HepG2 (cell line): Measurements from ENCODE around the gene LPIN3. TPM values are rescaled to one million over a fixed set of nuclear protein-coding genes. Genes with fewer than 3 reads are reported as not detected.

Experiments
- ATAC-seq: fragments of 200-7000 bp; cut with Tn5 transposase; 3 replicates; pipeline ENCODE4 v1.9.1; 2020; ENCODE audit warnings: mild to moderate bottlenecking, moderate library complexity
- BruUV-seq: library from RNA; stranded (reverse); fragments of 400-500 nt; replicated peaks from 2 replicates; lab custom pipeline; 2021; lab: Mats Ljungman, UMichigan
- CTCF ChIA-PET: fragments of 300-600 bp; formaldehyde crosslinking; extraction: SDS; loops from one replicate; lab custom pipeline; 2021; ENCODE audit warnings: low total read pairs, inconsistent platforms, low intra/inter-chr PET ratio; lab: Yijun Ruan, JAX
- POLR2A ChIA-PET: fragments of 350-600 bp; sonication (Branson Sonifier 250); formaldehyde crosslinking; loops from one replicate; lab custom pipeline; 2020; ENCODE audit warnings: antibody characterized with exemption, inconsistent platforms; lab: Yijun Ruan, JAX
- DNase-seq: peaks from one replicate; pipeline ENCODE4 v3.0.0-alpha.2; 2015; ENCODE audit warnings: low spot score
- FAIRE-seq: peaks from 3 replicates; lab custom pipeline; 2011; peaks lifted over from hg19 to GRCh38; lab: Jason Lieb, UNC
- H2AFZ ChIP-seq: one replicate; pipeline ENCODE4 v1.6.1; 2011; ENCODE audit warnings: low read length, inconsistent platforms
- H3K27ac ChIP-seq: fragments of 300-600 bp; 3 replicates; pipeline ENCODE4 v1.8.0; 2011; ENCODE audit warnings: mixed run types, mild to moderate bottlenecking, mixed read lengths, low read length, inconsistent platforms; ENCODE audit not compliant: insufficient read depth; ENCODE audit errors: extremely low read length
- H3K27me3 ChIP-seq, 2 experiments: fragments of 200-600 bp in 1 of 2; 2 replicates in 1 of 2; 3 replicates in 1 of 2; pipeline versions ENCODE4 v1.6.0 to v1.8.0; 2011; ENCODE audit warnings: low read length in 2 of 2, mild to moderate bottlenecking in 2 of 2, moderate library complexity in 2 of 2, inconsistent platforms in 1 of 2; ENCODE audit not compliant: insufficient read depth in 2 of 2, control insufficient read depth in 1 of 2
- H3K36me3 ChIP-seq, 2 experiments: fragments of 200-600 bp in 1 of 2; replicated peaks in 1 of 2; 2 replicates in 1 of 2; 3 replicates in 1 of 2; pipeline versions ENCODE4 v1.5.1 to v1.8.0; 2011; ENCODE audit warnings: low read length in 2 of 2, inconsistent platforms in 1 of 2; ENCODE audit not compliant: insufficient read depth in 2 of 2, control insufficient read depth in 1 of 2
- H3K4me1 ChIP-seq: 2 replicates; pipeline ENCODE4 v1.5.1; 2012; ENCODE audit warnings: low read length, inconsistent platforms; ENCODE audit not compliant: insufficient read depth
- H3K4me2 ChIP-seq: 2 replicates; pipeline ENCODE4 v1.6.0; 2011; ENCODE audit warnings: low read depth, low read length, inconsistent platforms
- H3K4me3 ChIP-seq, 3 experiments: fragments of 200-600 bp in 1 of 3; sonication (generic), shearing (Covaris generic) in 1 of 3; replicated peaks in 1 of 3; 2 replicates each; pipeline ENCODE4 v1.5.1; 2011 to 2016; ENCODE audit warnings: low read length in 3 of 3, inconsistent platforms in 2 of 3, low read depth in 2 of 3, mild to moderate bottlenecking in 2 of 3, control low read depth in 1 of 3, mixed read lengths in 1 of 3; ENCODE audit not compliant: insufficient read depth in 1 of 3
- H3K79me2 ChIP-seq: one replicate; pipeline ENCODE4 v1.6.1; 2011; ENCODE audit warnings: low read length, inconsistent platforms; ENCODE audit not compliant: insufficient read depth
- H3K9ac ChIP-seq: 2 replicates; pipeline ENCODE4 v1.6.0; 2011; ENCODE audit warnings: mild to moderate bottlenecking, low read depth, low read length, inconsistent platforms; ENCODE audit not compliant: insufficient read depth
- H3K9me3 ChIP-seq: 2 replicates; pipeline ENCODE4 v1.5.1; 2012; ENCODE audit warnings: mild to moderate bottlenecking, low read length
- H4K20me1 ChIP-seq: 2 replicates; pipeline ENCODE4 v1.6.0; 2011; ENCODE audit warnings: inconsistent platforms, mild to moderate bottlenecking, low read length, moderate library complexity; ENCODE audit not compliant: insufficient read depth
- CBX1 ChIP-seq: IDR thresholded peaks from one replicate; pipeline ENCODE4 v1.6.1; 2016; ENCODE audit warnings: antibody characterized with exemption, low read depth
- NKX3-1 ChIP-seq: sonication (generic); formaldehyde crosslinking; IDR thresholded peaks from 2 replicates; pipeline ENCODE4 v1.5.0; 2020; ENCODE audit warnings: missing genetic modification reagents
- PBX3 ChIP-seq: sonication (generic); formaldehyde crosslinking; IDR thresholded peaks from 2 replicates; pipeline ENCODE4 v1.8.1; 2023; ENCODE audit warnings: missing genetic modification reagents, inconsistent platforms, borderline replicate concordance
- SSRP1 ChIP-seq: IDR thresholded peaks from 2 replicates; pipeline ENCODE4 v1.6.1; 2016; ENCODE audit warnings: control low read depth
- ZBTB1 ChIP-seq: sonication (generic); formaldehyde crosslinking; IDR thresholded peaks from 2 replicates; pipeline ENCODE4 v1.4.0; 2020; ENCODE audit warnings: missing genetic modification reagents, borderline replicate concordance
- ZC3H13 ChIP-seq: sonication (generic); formaldehyde crosslinking; IDR thresholded peaks from 2 replicates; pipeline ENCODE4 v1.8.1; 2023; ENCODE audit warnings: mild to moderate bottlenecking, missing genetic modification reagents, moderate library complexity
- ZNF205 ChIP-seq: IDR thresholded peaks from 2 replicates; pipeline ENCODE4 v1.6.1; 2018; ENCODE audit warnings: missing biosample characterization, missing genetic modification reagents
- ZNF251 ChIP-seq: sonication (generic); formaldehyde crosslinking; IDR thresholded peaks from 2 replicates; pipeline ENCODE4 v1.9.0; 2021; ENCODE audit warnings: mild to moderate bottlenecking, missing genetic modification reagents
- ZNF264 ChIP-seq: sonication (generic); formaldehyde crosslinking; IDR thresholded peaks from 2 replicates; pipeline ENCODE4 v1.4.0; 2020; ENCODE audit warnings: missing genetic modification reagents
- ZNF567 ChIP-seq: sonication (generic); formaldehyde crosslinking; IDR thresholded peaks from 2 replicates; pipeline ENCODE4 v1.8.1; 2023; ENCODE audit warnings: mild to moderate bottlenecking, missing genetic modification reagents, borderline replicate concordance
- ZNF576 ChIP-seq: sonication (generic); formaldehyde crosslinking; IDR thresholded peaks from 2 replicates; pipeline ENCODE4 v1.4.0; 2020; ENCODE audit warnings: mild to moderate bottlenecking, missing genetic modification reagents
- ZSCAN25 ChIP-seq: sonication (generic); formaldehyde crosslinking; IDR thresholded peaks from 2 replicates; pipeline ENCODE4 v1.8.0; 2022; ENCODE audit warnings: mild to moderate bottlenecking, missing genetic modification reagents
- WGBS: methylation state at CpG from one replicate; pipeline ENCODE4 v1.1.6; 2017; ENCODE audit warnings: low lambda C conversion rate; 5-methylcytosine and 5-hydroxymethylcytosine counted together
- in situ Hi-C: cut with HindIII; loops from 2 replicates; pipeline ENCODE4 v1.10.0; 2017; ENCODE audit warnings: low pct_unique_long_range_greater_than_20kb; ENCODE audit not compliant: extremely low pct_ligation_motif_present
- intact Hi-C: fragments of 100-400 bp; cut with micrococcal nuclease; formaldehyde crosslinking; loops from one replicate; pipeline ENCODE4 v1.10.0; 2022; ENCODE audit not compliant: unreplicated experiment
- polyA plus RNA-seq, 8 experiments: library from polyadenylated mRNA; depleted of rRNA in 3 of 8; stranded (reverse) in 7 of 8; unstranded in 1 of 8; fragments of >200 nt; fragmentation: Illumina TruSeq in 4 of 8; extraction: Trizol in 4 of 8; gene quantifications; 2 replicates each; pipeline versions ENCODE4 v1.2.1 to v1.2.3, GENCODE V29; 2011 to 2016; ENCODE audit warnings: low read depth in 4 of 8, missing spikeins in 1 of 8, mixed read lengths in 1 of 8; ENCODE audit not compliant: insufficient read depth in 1 of 8
- total RNA-seq, 5 experiments: library from RNA; depleted of rRNA; stranded (reverse); fragments of >200 nt; fragmentation: Illumina TruSeq; extraction: Trizol; gene quantifications; 2 replicates each; pipeline ENCODE4 v1.2.3, GENCODE V29; 2016; ENCODE audit warnings: low read depth in 1 of 5
- TF ChIP-seq, protein P1 (sequence below): sonication (generic); formaldehyde crosslinking; IDR thresholded peaks from 2 replicates; pipeline ENCODE4 v1.5.0; 2020; ENCODE audit warnings: mild to moderate bottlenecking, missing genetic modification reagents, borderline replicate concordance
- TF ChIP-seq, protein P2 (sequence below): sonication (generic); formaldehyde crosslinking; IDR thresholded peaks from 2 replicates; pipeline ENCODE4 v1.4.0; 2020; ENCODE audit warnings: missing genetic modification reagents

Gene LPIN3
- total and polyA plus RNA-seq, 2 of the 13 experiments (the other 11 are each of a cell fraction or from before 2014, with no cell fraction given): 14.2 to 28.6 TPM

DNA sequence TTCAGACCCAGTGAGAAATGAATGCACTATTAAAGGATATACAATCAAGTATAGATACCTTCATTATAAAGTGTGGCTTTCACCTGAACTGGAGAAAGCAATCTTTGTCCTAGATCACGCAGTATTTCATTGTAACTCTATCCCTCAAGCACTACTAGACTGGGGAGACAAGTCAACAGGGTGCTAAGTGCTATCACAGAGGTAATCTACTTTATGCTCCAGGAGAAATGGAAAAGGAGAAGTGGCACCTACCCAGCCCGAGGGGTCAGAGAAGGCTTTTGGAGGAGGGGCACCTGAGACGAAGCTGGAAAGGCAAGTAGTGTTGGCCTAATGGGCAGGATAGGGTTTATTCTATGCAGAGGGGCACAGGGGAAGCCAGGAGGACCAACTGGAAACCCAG lies 40.2 kb upstream of the LPIN3 start:
- Histone ChIP-seq H3K9ac (no peak overlapping the region), H4K20me1 (no peaks in the 10 kb centered on the region), H2AFZ (no peak overlapping the region), H3K79me2 (no peaks in the 10 kb centered on the region), H3K4me2 (no peak overlapping the region), H3K9me3 (no peaks in the 10 kb centered on the region), H3K27me3 (no peaks in the 10 kb centered on the region), H3K27ac (no peak overlapping the region), H3K4me3 (no peak overlapping the region), H3K4me1 (peaks cover 13% of the 10 kb centered on the region), H3K36me3 (no peaks in the 10 kb centered on the region)
- FAIRE-seq (no peak), DNase-seq (no peak), ATAC-seq (no peak)
- WGBS: 80% methylated on average over 3 of the region's 3 CpGs
- in situ Hi-C loops: no loop called here
- TF ChIP-seq ZNF576 (CRISPR knock-in tag): no peak
- no peak for TF ChIP-seq PBX3
- TF ChIP-seq ZSCAN25: no peak
- TF ChIP-seq ZNF567 (CRISPR knock-in tag): no peak
- TF ChIP-seq, protein P1, sequence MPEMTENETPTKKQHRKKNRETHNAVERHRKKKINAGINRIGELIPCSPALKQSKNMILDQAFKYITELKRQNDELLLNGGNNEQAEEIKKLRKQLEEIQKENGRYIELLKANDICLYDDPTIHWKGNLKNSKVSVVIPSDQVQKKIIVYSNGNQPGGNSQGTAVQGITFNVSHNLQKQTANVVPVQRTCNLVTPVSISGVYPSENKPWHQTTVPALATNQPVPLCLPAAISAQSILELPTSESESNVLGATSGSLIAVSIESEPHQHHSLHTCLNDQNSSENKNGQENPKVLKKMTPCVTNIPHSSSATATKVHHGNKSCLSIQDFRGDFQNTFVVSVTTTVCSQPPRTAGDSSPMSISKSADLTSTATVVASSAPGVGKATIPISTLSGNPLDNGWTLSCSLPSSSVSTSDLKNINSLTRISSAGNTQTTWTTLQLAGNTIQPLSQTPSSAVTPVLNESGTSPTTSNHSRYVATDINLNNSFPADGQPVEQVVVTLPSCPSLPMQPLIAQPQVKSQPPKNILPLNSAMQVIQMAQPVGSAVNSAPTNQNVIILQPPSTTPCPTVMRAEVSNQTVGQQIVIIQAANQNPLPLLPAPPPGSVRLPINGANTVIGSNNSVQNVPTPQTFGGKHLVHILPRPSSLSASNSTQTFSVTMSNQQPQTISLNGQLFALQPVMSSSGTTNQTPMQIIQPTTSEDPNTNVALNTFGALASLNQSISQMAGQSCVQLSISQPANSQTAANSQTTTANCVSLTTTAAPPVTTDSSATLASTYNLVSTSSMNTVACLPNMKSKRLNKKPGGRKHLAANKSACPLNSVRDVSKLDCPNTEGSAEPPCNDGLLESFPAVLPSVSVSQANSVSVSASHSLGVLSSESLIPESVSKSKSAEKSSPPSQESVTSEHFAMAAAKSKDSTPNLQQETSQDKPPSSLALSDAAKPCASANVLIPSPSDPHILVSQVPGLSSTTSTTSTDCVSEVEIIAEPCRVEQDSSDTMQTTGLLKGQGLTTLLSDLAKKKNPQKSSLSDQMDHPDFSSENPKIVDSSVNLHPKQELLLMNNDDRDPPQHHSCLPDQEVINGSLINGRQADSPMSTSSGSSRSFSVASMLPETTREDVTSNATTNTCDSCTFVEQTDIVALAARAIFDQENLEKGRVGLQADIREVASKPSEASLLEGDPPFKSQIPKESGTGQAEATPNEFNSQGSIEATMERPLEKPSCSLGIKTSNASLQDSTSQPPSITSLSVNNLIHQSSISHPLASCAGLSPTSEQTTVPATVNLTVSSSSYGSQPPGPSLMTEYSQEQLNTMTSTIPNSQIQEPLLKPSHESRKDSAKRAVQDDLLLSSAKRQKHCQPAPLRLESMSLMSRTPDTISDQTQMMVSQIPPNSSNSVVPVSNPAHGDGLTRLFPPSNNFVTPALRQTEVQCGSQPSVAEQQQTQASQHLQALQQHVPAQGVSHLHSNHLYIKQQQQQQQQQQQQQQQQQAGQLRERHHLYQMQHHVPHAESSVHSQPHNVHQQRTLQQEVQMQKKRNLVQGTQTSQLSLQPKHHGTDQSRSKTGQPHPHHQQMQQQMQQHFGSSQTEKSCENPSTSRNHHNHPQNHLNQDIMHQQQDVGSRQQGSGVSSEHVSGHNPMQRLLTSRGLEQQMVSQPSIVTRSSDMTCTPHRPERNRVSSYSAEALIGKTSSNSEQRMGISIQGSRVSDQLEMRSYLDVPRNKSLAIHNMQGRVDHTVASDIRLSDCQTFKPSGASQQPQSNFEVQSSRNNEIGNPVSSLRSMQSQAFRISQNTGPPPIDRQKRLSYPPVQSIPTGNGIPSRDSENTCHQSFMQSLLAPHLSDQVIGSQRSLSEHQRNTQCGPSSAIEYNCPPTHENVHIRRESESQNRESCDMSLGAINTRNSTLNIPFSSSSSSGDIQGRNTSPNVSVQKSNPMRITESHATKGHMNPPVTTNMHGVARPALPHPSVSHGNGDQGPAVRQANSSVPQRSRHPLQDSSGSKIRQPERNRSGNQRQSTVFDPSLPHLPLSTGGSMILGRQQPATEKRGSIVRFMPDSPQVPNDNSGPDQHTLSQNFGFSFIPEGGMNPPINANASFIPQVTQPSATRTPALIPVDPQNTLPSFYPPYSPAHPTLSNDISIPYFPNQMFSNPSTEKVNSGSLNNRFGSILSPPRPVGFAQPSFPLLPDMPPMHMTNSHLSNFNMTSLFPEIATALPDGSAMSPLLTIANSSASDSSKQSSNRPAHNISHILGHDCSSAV (CRISPR knock-in tag): no peak
- no peak for TF ChIP-seq SSRP1 (CRISPR knock-in tag)
- no peak for TF ChIP-seq ZNF251
- no peak for TF ChIP-seq NKX3-1 (CRISPR knock-in tag)
- no peak for TF ChIP-seq ZC3H13
- TF ChIP-seq ZNF205: no peak
- TF ChIP-seq ZBTB1 (CRISPR knock-in tag): no peak
- TF ChIP-seq, protein P2, sequence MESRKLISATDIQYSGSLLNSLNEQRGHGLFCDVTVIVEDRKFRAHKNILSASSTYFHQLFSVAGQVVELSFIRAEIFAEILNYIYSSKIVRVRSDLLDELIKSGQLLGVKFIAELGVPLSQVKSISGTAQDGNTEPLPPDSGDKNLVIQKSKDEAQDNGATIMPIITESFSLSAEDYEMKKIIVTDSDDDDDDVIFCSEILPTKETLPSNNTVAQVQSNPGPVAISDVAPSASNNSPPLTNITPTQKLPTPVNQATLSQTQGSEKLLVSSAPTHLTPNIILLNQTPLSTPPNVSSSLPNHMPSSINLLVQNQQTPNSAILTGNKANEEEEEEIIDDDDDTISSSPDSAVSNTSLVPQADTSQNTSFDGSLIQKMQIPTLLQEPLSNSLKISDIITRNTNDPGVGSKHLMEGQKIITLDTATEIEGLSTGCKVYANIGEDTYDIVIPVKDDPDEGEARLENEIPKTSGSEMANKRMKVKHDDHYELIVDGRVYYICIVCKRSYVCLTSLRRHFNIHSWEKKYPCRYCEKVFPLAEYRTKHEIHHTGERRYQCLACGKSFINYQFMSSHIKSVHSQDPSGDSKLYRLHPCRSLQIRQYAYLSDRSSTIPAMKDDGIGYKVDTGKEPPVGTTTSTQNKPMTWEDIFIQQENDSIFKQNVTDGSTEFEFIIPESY (CRISPR knock-in tag): no peak
- no peak for TF ChIP-seq ZNF264 (CRISPR knock-in tag)
- TF ChIP-seq CBX1: no peak
- no TSS peak for BruUV-seq
- CTCF ChIA-PET: no interaction called here
- POLR2A ChIA-PET: no interaction called here
- intact Hi-C loops: no loop called here
